DOHH2 (cell line): ENCODE data around the gene VWA5B2.

Experiments used
- EZH2phosphoT487 ChIP-seq: fragments of 200-600 bp; sonication (generic); IDR thresholded peaks from 2 replicates; pipeline ENCODE4 v1.6.1; 2017; ENCODE audit warnings: borderline replicate concordance, mild to moderate bottlenecking, antibody characterized with exemption, low read length, moderate library complexity, mixed read lengths
- TF ChIP-seq, protein P1 (sequence below): fragments of 200-600 bp; sonication (generic); IDR thresholded peaks from one replicate; pipeline ENCODE4 v1.5.1; 2014; ENCODE audit warnings: antibody characterized with exemption, mild to moderate bottlenecking, low read depth, low read length; ENCODE audit not compliant: poor library complexity, severe bottlenecking

DNA sequence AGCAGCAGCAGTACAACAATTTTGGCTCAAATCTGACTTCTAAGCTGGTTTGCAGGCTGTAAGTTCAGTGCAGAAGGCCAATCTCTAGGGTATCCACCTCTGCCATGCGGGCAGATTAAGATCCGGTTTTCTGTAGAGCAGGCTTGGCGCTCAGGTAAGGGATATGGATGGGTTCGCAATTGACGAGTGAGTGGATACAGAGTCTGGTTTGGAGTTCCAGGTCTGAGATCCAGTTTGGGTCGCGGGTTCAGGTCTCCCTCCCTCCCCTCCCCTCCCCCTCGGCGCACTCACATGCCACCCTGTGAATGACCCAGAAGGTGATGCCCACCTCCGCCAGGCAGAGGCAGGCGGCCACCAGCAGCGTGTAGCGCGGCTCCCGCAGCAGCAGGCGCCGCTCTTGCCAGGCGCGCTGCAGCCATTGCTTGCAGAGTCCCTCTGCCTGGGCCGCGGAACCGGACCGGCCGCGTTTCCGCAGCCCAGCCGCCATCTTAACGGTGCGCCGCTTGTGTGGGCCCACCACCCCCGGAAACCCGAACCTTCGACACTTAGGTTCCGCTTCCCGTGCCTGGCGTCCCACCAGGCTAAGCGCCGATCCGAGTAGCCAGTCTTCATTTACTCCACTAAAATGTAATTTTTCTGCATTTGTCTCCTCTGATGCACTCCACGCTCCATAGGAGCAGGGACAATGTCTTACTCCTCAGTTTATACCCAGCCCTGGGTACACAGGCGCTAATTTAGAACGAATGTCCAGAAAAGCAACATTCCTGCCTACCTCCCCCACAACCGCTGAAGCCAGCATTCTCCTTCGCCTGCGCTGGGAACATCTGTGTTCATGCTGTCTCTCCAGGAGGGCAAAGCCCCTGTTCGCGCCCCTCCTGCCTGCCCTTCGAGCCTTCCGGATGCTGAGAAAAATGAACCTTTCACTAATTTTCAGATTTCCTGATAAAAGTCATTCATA, 19.3 kb downstream of the VWA5B2 start, which contains the start of gene ALG3:
- TF ChIP-seq, protein P1, sequence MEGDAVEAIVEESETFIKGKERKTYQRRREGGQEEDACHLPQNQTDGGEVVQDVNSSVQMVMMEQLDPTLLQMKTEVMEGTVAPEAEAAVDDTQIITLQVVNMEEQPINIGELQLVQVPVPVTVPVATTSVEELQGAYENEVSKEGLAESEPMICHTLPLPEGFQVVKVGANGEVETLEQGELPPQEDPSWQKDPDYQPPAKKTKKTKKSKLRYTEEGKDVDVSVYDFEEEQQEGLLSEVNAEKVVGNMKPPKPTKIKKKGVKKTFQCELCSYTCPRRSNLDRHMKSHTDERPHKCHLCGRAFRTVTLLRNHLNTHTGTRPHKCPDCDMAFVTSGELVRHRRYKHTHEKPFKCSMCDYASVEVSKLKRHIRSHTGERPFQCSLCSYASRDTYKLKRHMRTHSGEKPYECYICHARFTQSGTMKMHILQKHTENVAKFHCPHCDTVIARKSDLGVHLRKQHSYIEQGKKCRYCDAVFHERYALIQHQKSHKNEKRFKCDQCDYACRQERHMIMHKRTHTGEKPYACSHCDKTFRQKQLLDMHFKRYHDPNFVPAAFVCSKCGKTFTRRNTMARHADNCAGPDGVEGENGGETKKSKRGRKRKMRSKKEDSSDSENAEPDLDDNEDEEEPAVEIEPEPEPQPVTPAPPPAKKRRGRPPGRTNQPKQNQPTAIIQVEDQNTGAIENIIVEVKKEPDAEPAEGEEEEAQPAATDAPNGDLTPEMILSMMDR = no peak
- TF ChIP-seq EZH2phosphoT487 = no peak
